HG02943 (cell line): ENCODE results near the gene FRMD1.

ENCODE experiments used
- ATAC-seq: cut with Tn5 transposase; IDR thresholded peaks from one replicate; pipeline ENCODE4 v1.9.1; 2021; ENCODE audit warnings: mild to moderate bottlenecking, low read depth, moderate library complexity; ENCODE audit not compliant: unreplicated experiment

The FRMD1 gene

DNA sequence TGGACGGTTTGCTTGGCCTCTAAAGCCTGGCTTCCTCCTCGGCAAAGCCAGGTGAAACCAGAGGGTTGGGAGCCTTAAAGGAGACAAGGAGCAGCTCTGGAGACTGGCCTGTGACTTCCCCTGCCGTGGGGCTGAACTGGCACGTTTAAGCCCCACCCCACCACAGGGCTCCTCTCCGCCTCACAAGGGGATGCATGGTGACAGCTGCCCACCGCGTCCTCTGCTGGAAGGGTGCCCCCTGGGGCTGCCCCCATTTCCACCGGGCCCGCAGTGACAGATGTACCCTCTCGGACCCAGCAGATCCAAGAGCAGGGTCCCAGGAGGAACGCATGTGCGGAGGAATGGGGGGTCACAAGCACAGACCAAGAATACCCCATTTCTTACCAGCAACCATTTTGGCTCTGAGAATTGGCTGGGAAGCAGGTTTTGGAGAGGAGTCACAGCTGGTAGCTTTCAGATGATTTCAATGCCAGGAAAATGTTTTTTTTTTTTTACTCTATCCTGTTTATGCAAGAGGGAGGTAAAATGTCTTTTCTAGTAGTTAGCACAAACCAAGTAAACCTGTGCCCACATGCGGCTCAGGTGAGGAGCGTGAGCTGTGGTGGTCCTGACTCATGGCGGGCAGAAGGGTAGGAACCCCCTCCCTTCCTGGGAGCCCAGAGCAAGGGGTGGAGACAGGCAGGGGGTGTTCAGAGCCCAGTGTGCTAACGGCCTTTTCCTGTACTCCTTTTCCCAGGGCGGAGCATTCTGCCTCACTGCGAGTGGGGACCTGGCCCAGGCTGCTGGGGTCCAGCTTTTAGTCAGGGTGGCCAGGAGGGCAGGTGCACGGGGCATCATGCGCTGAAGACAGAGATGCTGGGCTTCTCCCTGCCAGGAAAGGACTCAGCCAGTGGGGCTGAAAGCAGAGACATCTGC, 33.0 kb downstream of the FRMD1 start:
- no peak for ATAC-seq

DNA sequence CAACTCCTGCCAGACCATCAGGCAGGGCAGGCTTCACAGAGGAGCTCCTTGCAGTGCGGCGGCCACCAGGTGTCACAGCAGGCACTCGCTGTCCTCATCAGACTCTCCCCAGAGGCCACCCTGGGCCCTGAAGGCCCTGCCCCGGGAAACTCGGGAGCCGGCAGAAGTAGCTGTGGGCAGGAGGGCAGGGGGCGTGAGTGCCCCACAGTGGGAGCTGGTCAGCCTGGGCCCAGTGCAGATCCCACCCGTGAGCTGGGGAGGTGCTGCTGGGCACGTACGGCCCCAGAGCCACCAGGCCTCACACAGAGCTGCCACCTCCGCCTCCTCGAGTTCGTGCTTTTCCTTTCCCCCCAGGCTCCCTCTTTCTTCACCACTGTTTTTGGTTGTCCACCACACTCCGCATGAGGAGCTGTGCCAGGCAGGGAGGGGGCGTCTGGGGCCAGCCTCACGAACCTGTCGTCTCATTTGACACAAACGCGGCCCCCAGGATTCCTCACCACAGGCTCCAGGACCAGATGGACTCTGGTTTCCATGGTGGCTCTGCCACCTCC, 33.8 kb downstream of the FRMD1 start:
- no peak for ATAC-seq

DNA sequence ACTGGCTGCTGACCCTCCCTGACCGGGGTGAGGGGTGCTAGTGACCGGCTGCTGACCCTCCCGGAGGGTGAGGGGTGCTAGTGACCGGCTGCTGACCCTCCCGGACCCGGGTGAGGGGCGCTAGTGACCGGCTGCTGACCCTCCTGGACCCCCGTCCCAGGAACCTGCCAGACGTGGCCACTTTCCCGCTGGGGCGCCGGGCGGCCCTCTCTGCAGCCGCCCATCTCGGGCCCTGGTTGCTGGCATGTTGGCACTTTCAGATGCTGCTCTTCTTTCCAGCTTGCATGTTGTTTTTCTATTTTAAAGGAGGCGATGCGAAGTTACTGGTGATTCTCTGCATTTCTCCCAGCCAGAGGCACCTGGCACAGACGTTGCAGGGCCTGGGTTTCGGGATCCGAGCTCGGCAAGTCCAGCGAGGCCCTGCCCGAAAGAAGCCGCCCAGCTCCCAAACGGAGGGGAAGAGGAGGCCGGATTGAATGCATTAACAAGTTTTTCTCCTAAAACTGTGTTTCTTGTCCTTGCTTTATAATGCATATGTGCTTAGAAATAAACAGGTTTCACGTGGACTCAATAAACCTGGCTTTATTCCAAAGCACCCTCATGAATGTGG, 34.4 kb downstream of the FRMD1 start:
- ATAC-seq: no peak

DNA sequence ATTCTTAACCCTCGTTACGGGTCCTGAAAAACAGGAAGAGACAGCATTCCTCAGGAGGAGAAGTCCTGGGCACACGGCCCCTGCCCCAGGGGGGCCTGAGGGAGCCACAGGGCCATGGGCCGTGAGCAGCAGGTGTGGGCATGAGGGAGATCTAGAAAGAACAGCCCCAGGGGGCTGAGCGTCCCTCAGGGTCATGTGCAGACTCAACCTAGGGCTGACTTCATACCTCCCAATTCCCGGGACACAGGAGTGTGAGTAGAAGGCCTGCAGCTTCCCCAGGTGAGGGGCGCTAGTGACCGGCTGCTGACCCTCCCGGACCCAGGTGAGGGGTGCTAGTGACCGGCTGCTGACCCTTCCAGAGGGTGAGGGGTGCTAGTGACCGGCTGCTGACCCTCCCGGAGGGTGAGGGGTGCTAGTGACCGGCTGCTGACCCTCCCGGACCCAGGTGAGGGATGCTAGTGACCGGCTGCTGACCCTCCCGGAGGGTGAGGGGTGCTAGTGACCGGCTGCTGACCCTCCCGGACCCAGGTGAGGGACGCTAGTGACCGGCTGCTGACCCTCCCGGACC, 35.1 kb downstream of the FRMD1 start:
- no peak for ATAC-seq

DNA sequence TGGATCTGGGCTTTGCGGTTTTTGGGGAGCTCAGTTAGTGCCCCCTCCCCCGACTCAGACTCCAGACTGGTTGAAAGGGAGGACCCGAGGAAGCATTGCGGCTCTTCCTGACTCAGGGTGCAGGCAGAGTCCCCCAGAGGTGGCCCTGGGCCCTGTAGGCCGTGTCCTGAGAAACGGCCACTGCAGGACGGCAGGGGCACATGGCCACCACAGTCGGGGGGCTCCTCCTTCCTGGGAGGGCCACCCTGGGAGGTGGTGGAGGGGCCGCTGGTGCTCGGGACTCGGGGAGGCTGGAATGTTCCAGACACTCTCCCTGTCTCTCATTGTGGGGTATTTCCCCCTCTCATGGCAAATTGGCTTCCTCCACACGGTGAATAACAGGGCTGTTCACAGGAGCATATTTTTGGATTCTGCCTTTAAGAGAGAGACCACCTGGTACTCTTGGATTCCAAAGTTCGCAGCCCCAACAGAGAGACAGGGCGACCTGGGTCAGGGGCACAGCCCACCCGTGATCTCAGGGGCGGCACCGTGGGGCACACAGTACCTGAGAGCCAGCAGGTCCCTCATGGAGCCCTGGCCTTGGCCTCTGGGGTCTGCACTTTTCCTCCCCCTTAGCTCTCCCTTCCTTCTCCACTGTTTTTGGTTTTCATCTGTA, 35.7 kb downstream of the FRMD1 start:
- ATAC-seq: no peak

DNA sequence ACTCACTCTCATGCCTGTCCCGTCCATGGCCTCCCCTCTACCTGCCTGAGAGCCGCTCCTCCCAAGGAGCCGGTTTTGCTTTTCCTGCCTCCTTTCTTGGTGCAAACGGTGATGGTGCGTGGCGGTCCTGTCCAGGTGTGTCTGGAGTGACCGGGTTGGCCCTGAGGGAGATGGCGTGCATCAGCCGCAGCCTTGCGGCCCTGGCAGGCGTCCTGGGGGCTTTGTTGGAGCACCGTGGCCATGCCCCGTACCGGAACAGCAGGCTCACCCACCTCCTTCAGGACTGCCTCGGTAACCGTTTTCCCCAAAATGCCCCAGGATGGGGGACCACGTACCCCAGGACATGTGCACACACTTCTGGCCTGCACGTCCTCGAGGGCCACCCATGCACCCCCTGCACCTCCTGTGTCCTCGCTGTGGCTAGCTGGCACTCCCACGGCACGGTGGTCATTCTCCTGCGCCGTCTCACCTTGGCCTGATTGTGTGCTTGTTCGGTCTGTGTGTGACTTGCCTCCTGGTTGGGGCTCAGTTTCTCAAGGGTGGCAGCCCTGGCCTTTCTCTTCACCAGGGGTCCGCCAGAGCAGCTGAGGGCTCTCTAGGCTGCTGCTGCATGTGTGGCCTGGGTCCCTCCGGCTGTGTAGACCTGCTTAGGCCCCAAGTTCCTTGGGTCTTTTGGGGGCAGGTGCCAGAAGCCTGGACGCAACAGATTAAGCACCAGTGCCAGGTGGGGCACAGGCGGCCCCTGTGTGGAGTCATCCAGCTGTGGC, 36.4 kb downstream of the FRMD1 start:
- no peak for ATAC-seq

DNA sequence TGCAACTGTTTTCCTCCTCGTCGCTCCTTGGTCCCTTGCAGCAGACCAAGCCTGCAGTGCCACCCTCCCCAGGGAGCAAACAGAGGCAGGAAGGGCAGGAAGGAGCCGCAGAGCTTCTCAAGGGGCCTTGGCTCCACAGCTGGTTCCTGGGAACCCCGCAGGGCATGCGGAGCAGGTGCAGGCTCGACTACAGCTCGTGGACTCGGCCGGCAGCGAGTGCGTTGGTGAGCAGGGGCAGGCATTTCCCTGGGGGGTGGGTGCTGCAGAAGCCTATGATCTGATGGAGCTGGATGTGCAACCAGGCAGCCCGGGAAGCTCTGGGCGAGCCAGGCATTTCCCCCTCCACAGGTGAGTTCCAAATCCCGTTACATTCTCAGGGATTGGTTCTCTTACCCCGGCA, 37.1 kb downstream of the FRMD1 start:
- no peak for ATAC-seq

DNA sequence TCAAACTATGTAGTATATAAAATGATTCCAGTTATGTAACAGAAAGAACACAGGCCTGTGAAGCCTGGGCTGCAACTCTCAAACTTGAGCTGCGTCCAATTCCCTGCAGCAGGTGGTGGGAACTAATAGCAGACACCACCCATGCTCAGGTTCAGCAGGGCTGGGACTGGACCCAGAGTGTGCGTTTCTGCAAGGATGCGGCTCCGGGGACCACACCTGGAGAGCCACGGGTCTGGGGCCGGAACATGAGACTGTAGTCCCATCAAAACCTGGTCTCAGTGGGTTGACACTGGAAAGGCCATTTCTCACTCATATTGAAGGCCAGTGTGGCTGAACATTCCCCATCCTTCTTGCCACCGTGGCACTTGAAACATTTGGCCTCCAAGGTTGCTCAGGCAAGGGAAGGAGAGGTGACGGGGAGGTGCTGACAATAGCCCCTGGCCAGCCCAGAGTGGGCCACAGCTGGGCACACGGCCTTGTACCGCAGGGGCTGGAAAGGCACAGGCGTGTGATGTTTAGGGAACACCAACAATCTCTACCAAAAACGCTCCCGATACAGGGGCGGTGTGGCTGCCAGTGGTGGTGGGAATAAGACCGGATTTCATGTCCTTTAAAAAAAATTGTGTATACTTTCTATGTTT, 38.0 kb downstream of the FRMD1 start:
- no peak for ATAC-seq

DNA sequence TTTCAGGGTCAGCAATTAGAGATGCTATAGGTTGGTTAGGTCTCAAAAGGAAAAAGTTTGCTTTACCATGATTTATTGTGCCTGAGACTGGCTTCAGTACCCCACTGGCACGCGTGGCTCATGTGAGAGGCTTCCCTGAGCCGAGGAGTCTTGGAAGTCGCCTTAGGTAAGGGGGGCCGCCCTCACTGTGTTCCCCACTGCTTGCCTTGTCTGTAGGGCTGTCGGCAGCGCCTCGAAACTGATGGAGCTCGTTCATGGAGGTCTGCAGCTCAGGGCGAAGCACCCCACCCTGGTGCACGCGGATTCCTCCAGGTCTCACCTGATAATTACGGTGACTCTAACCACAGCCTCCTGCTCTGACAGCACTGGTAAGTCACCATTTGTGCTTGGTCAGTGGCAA, 39.2 kb downstream of the FRMD1 start:
- no peak for ATAC-seq

DNA sequence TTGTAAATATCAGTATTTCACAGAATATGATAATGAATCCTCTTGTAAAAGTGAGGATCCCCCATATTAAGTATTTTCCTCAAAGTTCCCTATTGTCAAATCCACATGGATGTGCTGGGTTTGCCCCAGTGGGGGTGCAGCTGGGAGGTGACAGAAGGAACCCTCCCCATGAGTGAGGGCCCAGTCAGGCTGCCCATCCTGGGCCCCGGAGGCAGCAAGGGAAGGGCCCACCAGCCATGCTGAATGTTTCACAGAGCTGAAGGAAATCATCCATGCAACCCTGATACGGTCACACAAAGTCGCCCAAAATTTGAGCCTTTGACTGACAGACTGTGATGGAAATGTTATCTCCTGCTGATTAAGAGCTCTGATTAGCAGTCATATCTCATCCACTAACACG, 39.7 kb downstream of the FRMD1 start:
- ATAC-seq: no peak

DNA sequence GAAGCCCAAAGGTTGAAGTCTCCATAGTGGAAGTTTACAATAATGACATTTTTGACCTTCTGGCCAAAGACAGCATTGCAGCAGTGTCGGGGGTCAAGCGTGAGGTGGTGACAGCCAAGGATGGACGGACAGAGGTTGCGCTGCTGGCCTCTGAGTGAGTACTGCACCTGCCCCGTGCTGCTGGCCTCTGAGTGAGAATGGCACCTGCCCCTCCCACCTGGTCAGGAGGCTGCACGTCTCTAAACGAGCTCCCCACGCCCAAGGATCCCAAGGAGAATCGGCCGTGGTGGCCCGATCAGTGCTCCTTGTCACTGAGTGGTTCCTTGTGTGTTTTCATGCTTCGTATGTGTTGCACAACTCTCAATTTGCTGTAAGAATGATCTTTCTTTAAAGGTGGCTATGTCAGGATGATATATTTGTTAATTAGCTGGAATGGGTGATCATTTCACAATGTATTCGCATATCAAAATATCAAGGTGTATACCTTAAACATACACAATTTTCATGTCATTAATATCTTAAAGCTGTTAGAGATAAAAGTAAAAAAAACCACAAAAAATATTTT, 40.4 kb downstream of the FRMD1 start:
- ATAC-seq: no peak

DNA sequence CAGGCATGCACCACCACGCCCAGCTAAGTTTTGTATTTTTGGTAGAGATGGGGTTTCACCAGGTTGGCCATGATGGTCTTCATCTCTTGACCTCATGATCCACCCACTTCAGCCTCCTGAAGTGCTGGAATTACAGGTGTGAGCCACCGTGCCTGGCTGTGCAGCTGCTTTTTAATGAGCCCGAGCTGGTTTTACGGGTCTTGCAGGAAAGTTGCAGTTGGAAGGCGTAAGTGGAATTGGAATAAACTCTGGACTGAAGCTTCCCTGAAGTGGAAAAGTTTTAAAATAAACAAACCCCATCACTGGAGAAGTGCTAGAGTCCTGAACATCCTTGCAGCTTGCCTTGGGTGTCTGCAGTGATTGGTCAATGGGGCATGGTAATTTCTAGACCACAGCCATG, 41.2 kb downstream of the FRMD1 start:
- no peak for ATAC-seq

DNA sequence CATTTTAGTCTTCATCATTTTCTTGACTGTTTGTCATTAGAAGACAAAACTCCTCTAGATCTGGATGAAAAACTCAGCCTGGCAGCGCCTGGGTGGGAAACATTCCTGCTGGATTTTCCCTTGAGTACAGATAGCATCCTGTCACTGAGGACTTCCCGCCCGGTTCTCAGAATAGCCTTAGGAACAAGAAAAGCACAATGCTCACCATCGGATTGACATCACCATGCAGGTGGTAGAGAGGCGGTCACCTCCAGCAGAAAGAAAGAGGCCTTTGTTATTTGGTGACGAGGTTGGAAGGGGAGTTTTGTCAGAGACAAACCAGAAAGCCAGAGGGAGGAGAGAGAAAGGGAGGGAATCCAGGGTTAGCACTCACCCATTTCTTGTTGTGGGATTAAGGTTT, 41.8 kb downstream of the FRMD1 start:
- no peak for ATAC-seq

DNA sequence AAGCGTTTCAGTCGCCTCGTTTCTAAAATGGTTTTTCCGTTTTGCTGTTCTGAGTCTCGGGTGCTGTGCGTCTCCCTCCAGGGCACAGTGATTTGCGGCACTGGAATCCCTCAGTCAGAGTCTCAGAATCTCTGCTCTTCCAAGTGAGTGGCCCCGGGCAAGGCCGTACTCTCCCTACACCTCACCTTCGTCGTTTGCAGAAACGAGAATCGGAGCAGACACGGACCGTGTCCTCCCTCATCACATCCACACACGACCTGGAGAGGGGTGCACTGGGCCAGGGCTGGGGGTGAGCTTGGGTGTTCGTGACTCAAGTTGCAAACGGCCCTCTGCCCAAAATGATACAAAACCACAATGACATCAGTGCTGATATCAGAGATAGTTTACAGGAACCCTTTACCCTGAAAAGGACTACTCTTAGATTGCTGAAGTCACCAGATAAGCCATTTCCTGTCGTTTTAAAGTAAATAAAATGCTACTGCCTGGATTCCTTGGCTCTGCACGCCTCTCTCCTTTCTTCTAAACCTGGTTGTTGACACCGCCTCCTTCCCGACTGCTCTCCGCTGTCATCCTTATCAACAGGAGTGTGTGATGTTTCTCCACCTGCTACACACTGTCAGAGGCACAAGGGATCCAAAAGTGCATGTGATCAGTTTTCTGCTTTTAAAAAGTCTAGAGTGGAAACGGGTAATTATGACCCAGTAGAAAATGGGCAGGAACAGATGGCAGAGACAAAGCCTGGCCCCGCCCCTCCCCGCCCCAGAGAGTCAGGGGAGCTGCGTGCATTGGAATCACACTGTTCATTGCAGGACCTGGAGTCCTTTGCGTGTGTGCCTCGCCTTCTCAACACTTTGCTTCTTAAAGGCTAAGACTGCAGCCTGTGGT, 43.1 kb downstream of the FRMD1 start:
- no peak for ATAC-seq

DNA sequence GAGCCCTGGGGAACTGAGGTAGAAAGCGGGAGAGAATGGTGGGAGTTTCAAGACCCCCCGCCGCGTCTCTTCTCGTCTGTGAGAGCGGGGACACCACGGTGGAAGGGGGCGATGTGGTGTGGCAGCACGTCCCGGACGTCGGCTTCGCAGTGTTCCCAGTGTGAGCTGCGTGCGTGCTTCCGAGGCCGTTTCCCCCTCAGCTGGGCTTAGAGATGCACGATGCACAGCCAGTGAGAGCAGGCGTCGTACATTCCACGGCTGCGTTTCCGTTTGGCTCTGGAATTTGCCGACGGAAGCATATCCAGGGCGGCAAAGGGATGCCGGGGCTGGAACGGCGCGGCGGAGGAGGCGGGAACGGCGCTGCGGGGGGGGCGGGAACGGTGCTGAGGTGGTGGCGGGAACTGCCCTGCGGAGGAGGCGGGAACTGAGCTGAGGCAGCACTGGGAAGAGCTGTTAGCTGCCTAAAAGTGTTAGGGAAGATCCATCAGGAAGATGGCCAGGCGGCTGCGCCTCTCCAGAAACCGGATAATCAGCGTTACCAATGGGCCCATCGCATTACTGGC, 43.8 kb downstream of the FRMD1 start:
- ATAC-seq: no peak

DNA sequence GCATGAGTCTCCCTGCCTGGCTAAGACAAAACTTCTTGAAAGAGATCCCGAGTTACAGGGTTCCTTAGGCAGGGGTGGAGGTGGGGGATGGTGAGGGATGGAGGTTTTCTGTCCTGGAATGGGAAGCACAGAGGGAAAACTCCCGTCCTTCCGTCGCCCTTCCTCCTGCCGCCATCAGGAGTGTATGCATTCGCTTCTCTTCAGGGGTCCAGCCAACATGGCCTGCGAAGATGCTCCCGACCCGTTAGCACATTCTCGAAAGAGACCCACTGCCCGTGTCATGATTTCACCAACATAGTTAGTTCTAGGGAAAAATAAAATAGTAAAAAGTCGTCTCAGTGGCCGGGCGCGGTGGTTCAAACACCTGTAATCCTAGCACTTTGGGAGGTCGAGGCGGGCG, 44.5 kb downstream of the FRMD1 start:
- no peak for ATAC-seq

DNA sequence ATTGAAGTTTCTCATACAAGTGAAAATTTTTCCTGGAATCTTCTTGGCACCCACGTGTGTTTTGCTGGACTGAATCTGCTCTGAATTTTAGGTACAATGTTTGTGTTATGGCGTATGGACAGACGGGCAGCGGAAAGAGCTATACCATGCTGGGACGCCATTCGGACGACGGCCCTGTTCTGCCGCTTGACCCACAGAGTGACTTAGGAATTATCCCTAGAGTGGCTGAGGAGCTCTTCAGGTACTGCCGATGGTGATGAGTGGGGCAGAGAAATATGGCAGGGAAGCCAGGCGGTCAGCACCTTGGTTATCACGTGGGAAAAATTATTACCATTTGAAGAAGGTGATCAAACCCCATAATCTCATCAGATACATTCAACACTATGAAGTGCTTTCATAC, 45.2 kb downstream of the FRMD1 start:
- no peak for ATAC-seq
